NCI-H2081 (cell line): ENCODE measurements around the gene KCNAB1.

Experiments
- DNase-seq, 2 experiments: peaks; one replicate each; lab custom pipeline; 2025; lab: John Stamatoyannopoulos, UW

KCNAB1 gene

GRCh38 chr3:156449710-156450574 is 329.6 kb downstream of the KCNAB1 start:
- DNase-seq, result peak; percentile 41 to 72

- no peak for DNase-seq
These were observed 335.5 kb downstream of the KCNAB1 start for GRCh38 chr3:156455839-156456238.

- no peak for DNase-seq
These were observed 336.4 kb downstream of the KCNAB1 start for GRCh38 chr3:156456771-156457224.

GRCh38 chr3:156459434-156459833 is 339.1 kb downstream of the KCNAB1 start:
- DNase-seq, result no peak

- no peak for DNase-seq
These were observed 339.8 kb downstream of the KCNAB1 start for GRCh38 chr3:156460206-156460611.

GRCh38 chr3:156461889-156462288 is 341.5 kb downstream of the KCNAB1 start:
- no peak for DNase-seq

- no peak for DNase-seq
These were observed 342.7 kb downstream of the KCNAB1 start for GRCh38 chr3:156463123-156463522.

- DNase-seq, result no peak
These were observed 344.8 kb downstream of the KCNAB1 start for GRCh38 chr3:156465194-156465593.

- no peak for DNase-seq
These were observed 349.1 kb downstream of the KCNAB1 start for GRCh38 chr3:156469456-156469855.

- no peak for DNase-seq
These were observed 351.1 kb downstream of the KCNAB1 start for GRCh38 chr3:156471431-156471830.

GRCh38 chr3:156472150-156472549 is 351.8 kb downstream of the KCNAB1 start:
- no peak for DNase-seq

GRCh38 chr3:156472684-156473083 is 352.3 kb downstream of the KCNAB1 start:
- peak in 1 of 2 experiments; percentile 41 for DNase-seq

GRCh38 chr3:156473341-156473740 is 353.0 kb downstream of the KCNAB1 start:
- DNase-seq, result no peak

- peak in 1 of 2 experiments; percentile 16 for DNase-seq
These were observed 354.4 kb downstream of the KCNAB1 start for GRCh38 chr3:156474560-156475389.

- no peak for DNase-seq
These were observed 356.9 kb downstream of the KCNAB1 start for GRCh38 chr3:156477323-156477722.

- DNase-seq, result no peak
These were observed 358.5 kb downstream of the KCNAB1 start for GRCh38 chr3:156478891-156479290.

GRCh38 chr3:156479604-156480003 is 359.2 kb downstream of the KCNAB1 start:
- DNase-seq, result no peak

- no peak for DNase-seq
These were observed 360.6 kb downstream of the KCNAB1 start for GRCh38 chr3:156480949-156481348.

- DNase-seq, result no peak
These were observed 362.6 kb downstream of the KCNAB1 start for GRCh38 chr3:156483002-156483401.

- DNase-seq, result no peak
These were observed 363.0 kb downstream of the KCNAB1 start for GRCh38 chr3:156483426-156483825.

- no peak for DNase-seq
These were observed 363.8 kb downstream of the KCNAB1 start for GRCh38 chr3:156483961-156484787.

GRCh38 chr3:156488767-156489166 is 368.4 kb downstream of the KCNAB1 start:
- no peak for DNase-seq
